Measurements from ENCODE around the gene TMEM156.
"Not testable (repeated sequence)": the region's sequence is repeated elsewhere in the genome, so short reads cannot be mapped to it uniquely, and the experiment has no call there.

The TMEM156 gene

DNA sequence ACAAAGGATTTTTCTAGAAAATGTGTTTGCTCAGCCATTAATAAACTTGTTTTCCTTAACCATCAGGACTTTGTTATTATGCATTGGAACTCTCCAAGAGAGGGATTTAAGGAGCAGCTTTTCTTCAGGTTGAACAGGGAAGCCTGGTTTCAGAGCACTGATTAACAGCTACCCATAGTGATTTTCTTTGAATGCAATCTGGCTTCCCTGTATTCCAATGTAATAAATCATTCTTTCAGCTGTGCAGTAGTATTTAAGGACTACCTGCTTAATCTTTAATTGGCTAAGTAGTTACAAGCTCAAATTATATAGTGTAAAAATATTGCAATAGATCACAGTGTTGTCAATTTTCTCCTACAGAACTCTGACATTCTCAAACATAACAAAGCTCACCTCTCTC is 77.5 kb downstream of the TMEM156 start:
- DNase-seq: no peak

DNA sequence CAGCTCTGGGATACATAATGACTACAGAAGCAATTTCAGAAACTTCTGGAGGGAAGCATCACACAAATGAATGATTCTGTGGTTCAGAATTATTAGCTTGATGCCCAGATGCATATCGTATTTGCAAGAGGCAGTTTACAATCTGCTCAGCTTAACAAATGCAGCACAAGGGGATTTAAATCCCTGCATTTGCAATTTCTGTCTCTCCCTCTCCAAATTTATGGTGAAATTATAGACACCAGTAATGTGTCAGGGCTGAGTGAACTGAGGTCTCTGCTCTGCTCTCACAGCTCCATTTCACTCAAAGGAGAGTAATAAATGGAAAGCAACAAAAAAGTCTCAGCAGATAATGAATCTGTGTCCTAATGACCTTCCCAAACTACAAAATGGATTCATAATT is 80.2 kb downstream of the TMEM156 start:
- DNase-seq: no peak

DNA sequence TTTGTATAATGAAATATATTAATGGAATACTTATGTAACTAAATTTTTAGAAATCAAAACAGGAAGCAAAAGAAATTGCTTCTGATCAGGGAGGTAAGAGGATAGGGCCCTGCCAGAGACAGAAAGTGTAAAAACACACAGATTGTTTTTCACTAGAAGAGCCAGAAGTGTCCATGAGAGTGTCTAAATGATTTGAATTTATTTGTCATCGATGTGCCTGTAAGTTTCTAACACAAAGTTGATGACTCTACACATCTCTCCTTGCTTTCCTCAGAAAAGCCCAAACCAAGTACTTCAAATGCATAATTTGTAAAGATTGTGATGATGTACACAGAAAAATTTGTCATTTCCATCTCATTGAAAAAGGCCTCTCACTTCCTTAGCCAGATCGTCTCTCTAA is 80.6 kb downstream of the TMEM156 start:
- no peak for DNase-seq

DNA sequence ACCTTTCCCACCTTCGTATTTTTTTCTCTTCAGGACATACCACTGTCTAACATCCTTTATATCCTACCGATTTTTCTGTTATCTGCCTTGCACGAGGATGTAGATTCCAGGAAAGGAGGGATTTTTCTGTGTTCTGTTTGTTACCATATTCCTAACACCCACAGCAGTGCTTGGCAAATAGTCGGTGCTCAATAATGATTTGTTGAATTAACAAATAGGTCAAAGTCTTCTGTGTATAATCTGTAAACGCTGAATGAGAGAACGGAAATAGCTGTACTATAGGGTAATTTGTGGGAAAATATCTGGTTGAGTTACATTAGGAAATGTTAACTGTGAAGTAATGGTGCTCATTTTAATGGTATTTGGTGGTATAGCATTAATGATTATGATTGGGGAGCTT is 81.5 kb downstream of the TMEM156 start:
- DNase-seq: no peak

DNA sequence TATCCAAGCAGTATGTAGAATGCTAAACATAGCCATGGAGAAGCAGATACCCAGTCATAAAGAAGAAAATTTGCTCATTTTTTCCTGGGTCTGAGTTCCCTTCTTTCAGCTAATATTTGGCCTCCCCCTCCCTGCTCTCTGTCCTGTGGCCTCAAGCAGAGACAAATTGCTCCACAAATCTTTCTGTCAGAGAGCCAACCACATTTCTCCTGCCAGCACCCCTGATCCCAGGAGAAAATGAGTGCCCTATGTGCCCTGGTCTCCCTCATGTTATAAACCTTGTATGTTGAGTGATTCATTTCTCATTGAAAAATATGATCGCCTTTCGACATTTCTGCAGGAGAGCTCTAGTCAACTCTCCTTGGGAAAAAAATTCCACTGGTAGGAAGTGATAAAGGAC is 82.0 kb downstream of the TMEM156 start:
- no peak for DNase-seq

DNA sequence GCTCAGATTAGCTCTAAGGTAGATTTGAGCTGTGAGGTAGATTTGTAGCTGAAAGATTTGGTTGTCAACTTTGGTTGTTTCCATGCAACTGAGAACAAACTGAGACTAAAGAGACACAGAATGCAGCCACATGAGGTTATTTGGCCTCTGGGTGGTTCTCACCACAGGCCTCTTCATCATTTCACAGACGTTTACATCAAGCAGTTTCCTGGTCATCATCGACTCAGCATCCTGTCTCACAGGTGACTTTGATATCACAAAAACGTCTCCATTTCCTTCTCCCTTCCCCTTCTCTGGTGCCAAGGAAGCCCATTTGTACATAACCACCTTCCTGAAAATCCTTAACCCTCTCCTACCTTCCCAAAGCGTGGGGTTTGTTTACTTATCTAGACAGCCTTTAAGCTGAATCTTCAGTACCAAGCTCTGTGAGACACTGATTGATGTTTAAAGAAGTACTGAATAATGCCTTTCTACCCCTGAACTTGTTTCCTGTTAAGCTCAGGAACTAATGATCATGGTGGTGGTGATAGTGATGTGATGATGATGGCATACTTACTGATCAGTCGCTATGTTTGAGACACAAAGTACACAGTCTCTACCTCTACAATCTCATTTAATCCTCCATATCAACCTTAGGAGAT is 82.7 kb downstream of the TMEM156 start:
- no peak for DNase-seq

DNA sequence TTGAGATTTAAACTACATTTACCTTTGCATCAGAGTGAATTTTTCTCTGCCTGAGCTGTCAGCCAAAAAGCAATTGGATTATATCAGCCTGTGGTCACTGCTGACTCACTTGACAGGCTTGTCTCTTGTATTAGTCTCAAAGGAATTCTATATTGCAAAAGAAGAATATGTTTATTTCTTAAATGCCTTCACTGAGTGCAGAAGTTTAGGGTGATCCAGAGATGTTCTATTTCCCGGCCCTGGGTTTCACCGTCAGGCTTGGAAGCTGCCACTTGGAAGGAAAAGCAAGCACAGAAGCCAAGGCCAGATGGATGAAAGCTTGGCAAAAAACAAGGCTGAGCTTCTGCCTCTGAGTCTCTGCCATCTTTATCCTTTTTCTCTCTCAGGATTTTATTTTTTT is 83.7 kb downstream of the TMEM156 start:
- DNase-seq: no peak

DNA sequence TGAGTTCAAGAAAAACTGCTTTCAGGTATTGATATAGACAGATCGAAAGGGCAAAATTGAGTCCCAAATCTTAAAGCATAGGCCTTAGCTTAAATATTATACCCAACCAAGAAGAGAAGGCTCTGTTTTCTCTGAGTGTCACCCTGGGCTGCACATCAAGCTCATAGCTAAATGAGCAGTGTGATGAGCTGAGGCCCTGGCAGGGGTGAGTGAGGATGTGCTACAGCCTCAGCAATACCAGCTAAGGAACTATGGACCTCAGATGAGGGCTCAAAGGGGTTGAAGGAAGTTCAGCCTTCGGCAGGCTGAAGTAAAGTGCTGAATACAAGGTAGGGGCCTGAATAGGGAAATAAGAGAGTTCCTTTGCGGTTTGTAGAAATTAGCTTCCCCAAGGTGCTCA is 85.3 kb downstream of the TMEM156 start:
- no peak for DNase-seq

DNA sequence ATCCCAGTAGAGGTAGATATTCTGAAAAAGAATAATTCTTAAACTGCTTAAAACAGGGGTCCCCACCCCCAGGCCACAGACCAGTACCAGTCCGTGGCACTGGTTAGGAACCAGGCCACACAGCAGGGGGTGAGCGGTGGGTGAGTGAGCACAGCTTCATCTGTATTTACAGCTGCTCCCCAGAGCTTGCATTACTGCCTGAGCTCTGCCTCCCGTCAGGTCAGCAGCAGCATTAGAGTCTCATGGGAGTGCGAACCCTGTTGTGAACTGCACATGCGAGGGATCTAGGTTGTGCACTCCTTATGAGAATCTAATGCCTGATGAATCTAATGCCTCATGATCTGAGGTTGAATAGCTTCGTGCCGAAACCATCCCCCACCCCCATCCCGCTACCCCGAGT is 87.8 kb downstream of the TMEM156 start:
- no peak for DNase-seq

DNA sequence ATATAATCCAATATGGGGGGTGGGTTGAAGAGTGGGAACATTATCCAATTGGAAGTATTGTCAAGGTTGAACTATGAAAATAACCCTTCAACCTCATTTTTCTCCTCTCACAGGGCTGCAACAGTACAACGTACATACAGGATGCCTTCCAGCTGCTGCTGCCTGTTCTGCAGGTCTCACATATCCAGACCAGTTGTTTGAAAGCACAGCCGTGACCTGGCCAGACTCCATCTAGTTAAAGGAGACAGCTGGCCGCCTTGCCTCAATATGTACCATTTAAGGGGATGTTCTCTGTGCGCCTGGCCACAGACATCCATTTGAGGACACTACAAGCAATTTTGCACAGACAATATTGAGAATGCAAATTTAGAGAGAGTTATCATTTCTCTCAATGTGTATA is 88.9 kb downstream of the TMEM156 start:
- no peak for DNase-seq

DNA sequence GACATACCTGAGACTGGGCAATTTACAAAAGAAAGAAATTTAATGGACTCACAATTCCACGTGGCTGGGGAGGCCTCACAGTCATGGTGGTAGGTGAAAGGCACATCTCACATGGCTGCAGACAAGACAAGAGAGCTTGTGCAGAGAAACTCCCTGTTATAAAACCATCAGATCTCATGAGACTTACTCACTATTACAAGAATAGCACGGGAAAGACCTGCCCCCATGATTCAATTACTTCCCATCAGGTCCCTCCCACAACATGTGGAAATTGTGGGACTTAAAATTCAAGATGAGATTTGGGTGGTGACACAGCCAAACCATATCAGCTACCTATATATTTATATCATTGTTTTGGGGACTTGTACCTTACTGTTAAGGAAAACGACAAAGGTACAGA is 90.3 kb downstream of the TMEM156 start:
- not testable (repeated sequence) for DNase-seq

DNA sequence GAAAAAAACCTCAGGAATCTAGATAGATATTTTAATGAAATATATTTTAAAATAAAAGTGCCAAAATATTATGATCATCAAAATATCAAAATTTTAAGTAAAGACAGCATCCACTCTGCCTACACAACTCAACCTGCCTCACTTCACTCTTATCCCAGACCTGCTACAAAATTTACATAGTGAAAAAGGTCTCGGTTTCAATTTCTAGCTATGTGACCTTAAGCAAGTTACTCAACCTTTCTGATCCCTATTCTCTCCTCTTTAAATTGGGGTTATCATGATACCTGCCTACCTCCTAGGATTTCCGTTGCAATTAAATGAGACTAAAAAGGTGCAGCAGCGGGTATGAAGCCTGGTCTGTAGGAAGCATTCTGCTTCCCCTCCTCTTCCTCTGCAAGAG is 91.7 kb downstream of the TMEM156 start:
- DNase-seq: no peak

DNA sequence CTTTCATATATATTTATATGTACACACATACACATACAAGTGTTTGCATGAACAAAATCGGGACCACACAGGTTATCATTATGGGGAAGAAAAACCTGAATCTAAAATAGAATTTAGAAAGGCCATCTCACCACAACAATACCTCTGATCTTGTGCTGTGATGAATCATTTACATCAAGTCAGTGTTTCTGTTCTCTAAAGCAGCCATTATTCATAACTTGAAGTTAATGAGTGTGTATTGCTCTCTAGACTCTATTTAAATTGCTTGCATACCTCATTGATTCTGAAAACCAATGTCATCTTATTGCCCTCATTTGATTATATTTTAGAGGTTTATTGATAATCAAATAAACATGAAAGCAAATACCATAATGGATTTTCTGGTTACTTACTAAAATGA is 93.0 kb downstream of the TMEM156 start:
- DNase-seq: no peak

DNA sequence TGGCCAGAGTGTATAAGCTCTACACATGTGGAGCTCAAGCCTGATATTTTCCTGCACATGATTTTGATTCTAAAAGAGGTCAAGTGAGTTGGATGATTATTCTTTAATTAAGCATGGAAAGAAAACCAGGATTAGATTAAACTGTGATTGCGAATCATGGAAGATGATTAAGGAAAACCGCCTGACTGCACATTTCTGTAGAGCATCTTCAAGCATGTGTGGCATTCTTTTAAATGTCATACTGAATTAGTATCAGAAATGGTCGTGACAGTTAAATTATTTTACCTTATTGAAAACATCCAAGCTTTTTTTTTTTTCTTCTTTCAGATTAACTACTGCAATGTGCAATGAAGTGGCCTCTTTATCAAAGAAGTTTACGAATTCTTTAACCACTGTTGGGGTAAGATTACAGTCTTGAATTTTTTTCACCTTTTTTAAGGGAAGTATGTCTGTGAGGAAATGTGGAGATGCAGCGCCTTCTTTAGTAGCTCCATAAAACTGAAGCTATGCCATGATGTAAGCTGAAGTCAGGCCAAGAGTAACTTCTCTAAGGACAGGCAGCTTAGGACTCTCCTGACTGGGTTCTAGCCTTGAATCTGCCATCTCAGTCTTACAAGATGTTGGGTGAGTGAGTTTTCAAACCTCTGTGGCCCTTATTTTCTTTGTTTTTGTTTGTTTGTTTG is 96.7 kb downstream of the TMEM156 start:
- DNase-seq: no peak

DNA sequence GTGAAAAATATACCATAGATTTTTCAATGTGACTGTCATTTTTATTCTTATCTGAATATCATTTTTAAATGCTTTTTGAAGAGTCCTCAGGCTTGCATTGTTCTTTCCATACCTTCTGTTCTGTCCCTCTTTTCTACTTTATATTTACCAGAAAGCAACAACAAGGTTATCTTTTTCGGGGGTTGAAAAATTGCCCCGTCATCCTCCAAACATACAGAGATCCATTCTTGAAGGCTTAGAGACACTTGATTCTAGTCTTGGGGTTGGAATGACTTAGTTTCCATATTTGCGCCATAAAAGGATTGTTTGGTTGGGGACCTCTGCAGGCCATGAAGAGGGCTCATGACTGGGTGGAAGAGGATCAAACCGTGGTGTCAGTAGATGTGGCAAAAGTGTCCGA is 101.1 kb downstream of the TMEM156 start:
- no peak for DNase-seq

DNA sequence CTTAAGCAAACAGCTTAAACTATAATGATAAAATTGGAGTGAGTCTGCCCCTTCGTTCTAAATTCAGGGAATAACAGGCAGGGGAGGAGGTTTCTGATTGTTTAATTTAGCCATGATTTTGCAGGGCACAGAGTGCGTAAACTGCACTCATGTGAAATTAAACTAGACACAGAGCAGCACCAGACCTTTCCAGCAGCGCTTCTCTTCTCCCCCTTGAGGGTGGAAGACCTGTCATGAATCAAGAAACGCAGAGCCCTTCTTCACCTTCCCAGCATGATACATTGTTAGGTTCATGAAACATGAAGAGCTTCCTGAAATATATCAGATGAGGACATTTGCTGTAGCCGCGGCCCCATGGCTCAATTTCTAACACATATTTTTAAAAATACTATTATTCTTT is 101.5 kb downstream of the TMEM156 start:
- DNase-seq: no peak

DNA sequence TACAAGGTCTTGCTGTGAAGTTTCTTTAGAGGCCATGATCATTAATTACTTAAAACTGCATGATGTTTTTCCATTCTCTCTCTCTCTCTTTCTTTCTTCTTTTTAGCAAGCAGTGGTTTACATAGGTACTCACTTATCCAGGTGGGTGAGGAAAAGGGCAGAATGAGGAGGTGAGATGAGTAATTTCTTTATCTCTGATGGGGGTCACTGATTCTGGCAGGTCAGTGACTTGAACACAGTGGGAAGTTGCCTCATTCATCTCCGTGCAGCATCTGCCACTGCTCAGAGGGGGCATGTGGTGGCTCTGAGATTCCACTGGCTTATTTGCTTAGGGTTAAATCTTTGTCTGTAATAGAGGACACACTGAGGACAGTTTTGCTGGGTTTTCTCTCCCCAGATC is 102.0 kb downstream of the TMEM156 start:
- no peak for DNase-seq

DNA sequence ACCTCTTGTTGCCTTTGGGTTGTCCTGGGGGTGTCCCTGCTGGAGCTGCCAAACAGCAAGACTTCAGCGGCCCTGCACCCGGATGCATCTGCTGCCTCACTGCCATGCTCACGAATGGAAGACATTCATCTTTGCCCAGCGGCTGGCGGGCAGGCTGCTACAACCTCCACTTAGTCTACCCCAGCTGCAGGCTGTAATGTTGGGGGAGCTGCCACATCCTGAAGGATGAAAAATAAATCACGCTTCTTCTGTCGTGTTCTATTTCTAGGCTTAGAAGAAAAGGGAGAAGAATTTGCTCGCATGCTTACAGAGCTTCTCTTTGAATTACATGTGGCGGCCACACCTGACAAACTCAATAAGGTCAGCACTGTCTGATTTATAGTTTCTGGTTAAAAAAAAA is 103.2 kb downstream of the TMEM156 start:
- DNase-seq: no peak

DNA sequence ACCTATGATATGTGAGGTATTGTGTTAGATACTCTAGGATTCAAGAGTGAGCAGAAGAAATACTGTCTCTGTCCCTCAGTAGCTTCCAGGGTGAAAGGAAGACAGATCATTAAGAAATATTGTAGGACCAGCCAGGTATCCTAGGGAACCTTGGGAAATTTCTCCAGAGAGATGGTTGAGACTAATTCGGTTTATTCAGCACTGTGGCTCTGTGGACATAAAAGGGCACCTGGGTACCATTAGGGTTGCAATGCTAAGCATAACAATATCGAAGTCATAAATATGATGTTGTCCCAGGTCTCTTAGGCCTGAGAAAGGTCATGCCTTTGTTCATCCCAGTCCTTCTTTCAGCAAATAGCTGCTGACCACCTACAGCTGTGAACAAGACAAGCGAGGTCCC is 103.6 kb downstream of the TMEM156 start:
- no peak for DNase-seq

DNA sequence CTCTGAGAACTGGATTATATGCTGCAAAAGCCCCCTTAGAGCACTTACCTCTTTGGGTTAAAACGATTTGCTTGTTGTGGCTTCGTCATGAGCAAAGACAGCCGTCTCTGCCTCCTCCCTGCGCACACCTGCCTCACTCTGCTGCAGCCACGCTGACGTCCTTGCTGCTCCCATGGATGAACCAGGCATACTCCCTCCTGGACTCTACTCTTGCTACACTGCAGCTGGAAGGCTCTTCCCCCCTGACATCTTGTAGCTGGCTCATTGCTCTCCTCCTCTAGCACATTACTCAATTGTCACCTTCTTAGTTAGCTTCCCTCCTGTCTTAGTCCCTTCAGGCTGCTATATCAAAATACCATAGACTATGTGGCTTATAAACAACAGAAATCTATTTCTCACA is 105.3 kb downstream of the TMEM156 start:
- DNase-seq: no peak

DNA sequence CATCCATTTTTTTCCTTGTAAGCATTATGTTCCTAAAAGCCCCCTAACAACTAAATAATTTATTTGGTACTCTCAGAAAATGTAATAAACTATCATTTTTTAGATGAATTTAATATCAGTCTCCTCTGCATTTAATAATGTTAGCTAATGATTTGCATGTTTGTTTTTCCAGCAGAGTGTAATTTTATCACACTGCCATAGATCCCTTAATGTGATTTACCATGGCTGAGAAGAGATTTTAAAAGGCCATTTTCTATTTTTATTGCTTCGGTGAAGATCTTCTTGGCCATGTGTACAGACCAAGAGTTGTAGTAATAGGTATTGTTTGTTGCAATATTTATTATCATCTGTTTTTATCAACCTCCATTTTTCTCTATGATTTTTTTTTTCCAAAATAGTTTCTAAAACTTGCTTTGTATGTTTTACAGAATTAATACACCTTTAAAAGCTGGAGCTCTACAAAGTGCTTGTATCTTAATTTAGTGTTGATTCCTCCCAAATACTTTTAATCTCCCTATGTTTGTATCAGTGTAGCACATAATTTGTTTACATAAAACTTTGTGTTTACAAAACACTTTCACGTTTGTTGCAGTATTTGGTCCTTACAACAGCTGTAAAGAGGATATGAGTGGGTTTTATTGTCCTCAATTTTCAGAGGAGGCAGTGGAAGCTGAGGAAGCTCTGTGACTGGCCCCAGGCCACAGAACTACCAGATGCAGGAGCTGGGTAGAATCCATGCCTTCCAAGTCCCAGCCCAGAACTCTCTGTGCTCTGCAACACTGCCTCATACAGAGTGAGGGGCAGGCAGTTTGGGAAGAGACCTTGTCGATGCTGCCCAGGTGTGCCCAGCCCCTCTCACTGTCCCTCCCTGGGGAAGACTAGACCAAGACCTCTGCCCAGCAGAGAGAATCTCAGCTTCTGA is 106.5 kb downstream of the TMEM156 start:
- no peak for DNase-seq

DNA sequence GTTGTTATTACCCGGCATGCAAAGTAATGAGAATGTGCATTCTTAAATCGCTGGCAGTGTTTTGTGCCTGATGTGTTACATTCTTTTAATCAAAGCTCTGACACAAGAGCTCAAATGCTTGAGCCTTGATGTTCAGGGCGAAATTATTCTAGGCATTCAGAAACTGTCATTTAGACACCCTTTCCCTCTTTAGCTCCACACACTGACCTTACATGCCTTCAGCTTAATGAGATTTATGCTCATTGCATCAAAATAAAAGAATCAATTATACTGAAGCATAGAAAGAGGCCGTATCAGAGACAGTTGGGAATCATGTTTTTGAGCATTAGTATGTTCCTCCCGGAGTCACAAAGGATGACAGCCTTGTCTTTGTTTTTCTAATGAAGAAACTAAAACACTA is 107.9 kb downstream of the TMEM156 start:
- no peak for DNase-seq

DNA sequence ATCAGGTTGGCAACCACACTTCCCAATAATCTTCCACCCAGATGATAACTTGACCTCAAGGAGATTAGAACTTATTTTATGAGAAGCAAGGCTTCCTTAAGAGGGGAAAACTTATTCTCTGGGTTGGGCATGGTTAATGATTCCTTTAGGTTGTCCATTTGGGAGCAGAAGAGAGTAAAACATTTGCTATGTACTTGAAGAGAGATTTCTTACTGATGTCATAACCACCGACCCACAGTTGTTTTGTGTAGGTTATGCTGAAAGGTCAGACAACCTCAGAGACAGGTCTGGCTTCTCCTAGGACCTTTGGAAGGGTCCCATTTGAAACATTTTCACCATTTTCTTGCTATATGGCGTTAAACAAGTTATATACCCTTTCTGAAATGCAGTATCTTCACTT is 108.5 kb downstream of the TMEM156 start:
- DNase-seq: no peak

DNA sequence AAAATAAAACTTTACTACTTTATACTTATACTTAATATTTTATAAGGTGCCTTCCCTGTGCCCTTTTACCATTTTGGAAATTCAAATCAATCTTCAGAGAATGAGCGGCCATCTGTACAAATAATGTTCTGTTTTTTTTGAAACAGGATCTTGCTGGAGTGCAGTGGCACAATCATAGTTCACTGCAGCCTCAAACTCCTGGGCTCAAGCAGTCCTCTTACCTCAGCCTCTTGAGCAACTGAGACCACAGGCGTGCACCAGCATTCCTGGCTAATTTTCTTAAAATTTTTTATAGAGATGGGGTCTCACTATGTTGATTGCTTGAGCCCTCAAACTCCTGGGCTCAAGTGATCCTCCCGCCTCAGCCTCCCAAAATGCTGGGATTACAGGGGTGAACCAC is 111.1 kb downstream of the TMEM156 start:
- DNase-seq: no peak

Data from stimulated activated CD4-positive, alpha-beta T cell treated with anti-CD3 and anti-CD28 coated beads, Interleukin-2, amount 100 ng/mL, for 48 hours (primary cell).